ENCODE data around the gene UNC13A.

UNC13A gene

DNA sequence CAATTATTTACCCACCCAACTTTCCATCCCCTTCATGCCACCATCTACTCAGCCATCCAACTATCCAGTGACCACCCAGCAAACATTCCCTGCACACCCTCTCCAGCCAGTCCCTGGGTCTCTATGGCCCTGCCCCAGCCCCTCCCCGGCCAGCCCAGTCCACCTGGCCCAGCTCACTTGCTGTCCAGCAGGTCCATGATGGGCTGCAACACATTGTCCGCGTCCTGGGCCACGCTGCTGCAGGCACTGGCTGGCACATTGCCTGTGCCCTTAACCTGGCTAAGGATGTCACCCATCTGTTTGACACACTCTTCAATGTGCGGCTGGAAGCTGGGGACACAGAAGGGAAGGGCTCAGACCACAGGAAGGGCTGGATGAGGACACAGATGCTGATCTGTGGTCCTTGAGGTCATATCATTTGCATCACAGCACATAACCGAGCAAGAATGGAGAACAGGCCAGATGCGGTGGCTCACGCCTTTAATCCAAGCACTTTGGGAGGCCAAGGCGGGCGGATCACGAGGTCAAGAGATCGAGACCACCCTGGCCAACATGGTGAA is 61.6 kb downstream of the UNC13A start:
- DNase-seq (ENCODE audit: low read depth in 2 of 2), result no peak

DNA sequence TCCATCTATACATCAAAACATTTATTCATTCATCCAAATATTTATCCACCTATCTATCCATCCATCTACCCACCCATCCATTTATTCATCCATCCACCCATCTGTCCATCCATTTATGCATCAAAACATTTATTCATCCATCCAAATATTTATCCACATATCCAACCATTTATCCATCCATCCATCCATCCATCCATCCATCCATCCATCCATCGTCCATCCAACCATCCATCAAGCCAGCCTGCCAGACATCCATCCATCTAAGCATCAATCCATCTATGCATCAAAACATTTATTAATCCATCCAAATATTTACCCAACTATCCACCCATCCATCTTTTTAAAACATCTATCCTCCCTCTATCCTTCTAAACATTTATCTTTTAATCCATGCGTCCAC is 62.2 kb downstream of the UNC13A start:
- DNase-seq (ENCODE audit: low read depth in 2 of 2), result no peak

DNA sequence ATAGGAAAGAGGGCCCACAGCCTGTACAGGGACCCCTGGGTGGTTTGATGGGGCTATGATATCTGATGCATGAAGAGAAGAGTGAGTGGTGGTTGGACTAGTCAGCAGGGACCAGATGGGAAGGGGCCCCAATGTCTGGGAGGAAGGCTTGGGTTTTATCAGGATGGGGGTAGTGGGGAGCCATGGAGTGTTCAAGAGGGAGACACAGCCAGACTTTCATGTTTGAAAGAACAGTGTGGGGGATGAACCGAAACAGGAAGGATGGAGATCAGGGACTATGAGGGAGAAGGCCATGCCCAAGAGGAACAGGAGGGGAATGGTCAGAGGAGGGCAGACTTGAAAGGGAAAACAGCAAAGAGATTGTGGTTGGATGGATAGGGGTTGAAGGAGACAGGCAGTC is 63.1 kb downstream of the UNC13A start:
- DNase-seq (ENCODE audit: low read depth in 2 of 2), result no peak

DNA sequence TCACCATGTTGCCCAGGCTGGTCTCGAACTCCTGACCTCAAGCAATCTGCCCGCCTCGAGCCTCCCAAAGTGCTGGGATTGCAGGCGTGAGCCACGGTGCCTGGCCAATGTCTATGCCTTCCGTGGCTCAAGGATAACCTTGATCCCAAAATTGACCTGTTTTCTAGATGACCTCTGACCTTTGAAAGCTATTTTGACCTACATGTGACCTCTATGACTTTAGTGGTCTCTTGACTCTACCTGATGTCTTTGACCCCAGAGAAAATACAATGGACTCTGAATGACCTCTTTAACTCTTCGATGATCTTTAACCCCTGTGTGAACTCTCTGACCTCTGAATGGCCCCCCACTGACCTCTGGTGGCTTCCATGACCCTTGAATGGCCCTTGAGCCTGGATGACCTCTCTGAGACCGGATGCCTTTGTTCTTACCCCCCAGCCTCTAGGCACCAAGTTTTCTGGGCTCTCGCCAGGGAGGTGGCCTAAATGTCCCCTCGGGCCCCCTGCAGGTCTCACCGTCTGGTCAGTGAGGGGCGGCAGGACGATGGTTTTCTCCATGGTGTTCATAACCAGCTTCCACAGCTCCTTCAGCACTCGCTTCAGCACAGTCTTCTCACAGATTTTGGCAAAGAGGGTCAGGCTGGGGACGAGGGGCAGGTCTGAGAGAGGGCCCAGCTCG is 63.7 kb downstream of the UNC13A start:
- DNase-seq (ENCODE audit: low read depth in 2 of 2), result no peak

DNA sequence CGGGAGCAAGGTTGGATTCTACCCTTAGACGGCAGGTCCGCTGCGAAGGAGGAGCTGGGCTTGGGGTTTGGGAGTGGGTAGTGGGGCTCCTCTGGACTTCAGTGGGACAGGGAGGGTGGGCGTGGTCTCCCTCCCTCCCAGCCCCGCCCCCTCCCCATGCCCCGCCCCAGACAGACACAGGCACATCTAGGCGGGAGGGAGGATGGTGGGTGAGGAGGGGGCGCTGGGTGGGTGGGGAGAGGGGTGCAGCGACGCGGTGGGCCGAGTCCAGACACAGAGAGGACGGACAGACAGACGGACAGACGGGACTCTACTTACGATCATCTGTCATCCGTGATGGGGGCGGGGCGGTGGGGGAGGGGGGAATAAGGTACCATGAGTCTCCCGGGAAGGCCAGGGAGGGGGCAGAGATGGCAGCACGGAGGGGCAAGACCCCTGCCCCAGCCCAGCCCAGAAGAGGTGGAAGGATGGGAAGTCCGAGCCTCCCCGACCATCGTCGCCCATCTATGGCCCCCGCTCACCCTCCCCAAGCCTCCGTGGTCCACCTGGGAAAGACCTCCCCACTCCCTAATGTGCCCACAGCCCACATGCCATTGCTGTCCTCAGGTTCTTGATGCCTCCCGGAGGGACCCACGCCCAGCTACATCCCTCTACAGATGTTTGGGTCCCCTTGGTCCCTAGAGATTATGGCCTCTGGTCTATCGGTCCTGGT is 64.8 kb downstream of the UNC13A start:
- DNase-seq (ENCODE audit: low read depth in 2 of 2), result no peak

DNA sequence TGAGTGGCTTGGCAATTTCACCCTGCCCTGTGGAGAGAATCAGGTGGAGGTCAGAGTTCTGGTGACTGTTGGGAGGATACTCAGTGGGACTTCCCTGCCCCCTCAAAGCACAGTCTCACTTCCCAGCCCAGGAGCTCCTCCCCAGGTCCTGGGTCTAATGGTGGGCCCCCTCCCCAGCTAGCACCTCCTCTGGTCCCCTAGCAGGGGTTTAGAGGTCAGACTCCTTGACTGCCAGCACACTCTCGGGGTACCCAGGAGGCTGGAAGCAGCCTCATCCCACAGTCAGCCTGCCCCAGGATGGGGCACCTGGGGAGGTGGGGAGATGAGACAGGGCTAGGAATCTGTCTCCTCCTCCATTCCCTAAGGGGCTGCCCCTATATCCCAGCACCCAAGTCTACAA is 67.5 kb downstream of the UNC13A start:
- DNase-seq (ENCODE audit: low read depth in 2 of 2), result no peak

DNA sequence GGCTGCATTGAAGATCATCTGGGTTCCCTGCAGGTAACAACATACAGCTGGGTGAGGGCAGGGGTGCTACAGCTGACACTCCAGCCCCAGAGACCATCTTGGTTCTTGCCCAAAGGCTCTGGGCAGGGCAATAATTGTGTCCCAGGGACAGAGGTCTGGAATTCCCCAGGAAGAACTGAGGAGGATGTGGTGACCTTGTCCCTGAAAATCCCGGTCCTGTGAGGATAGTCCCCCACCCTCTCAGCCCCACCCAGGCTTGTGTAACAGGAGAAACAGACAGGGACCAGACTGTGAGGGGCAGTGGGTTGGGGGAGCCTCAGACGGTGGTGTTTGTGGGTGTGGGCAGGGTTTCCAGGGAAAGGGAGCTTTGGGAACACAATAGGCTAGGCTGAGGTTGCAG is 69.2 kb downstream of the UNC13A start:
- no peak for DNase-seq (ENCODE audit: low read depth in 2 of 2)

DNA sequence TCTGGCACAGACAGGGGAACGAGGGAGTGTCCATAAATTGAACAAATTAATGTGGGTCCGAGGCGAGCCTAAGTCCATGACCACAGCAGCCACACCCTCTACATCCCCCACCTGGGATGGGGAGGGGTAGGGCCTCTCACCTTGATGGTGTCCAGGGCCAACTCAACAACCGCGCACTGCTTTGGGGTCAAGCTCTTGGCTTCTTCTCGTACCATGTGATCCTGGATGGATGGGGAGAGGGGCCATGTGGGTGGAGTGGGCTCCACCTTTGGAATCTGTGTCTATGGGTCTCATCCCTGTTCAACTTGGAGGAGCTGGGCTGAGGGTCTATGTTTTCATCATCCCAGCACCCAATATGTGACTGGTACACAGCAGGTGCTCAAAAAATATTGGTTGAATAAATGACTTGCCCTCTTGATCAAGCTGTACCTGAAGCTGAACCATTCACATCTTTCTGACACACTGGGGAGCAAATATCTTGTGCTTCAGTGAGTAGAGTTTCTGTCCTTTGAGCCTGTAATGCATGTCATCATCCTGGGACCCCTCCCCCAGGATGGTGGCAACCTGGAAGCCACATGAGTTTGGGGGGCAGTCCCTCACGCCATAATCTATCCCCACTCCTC is 69.8 kb downstream of the UNC13A start:
- no peak for DNase-seq (ENCODE audit: low read depth in 2 of 2)

DNA sequence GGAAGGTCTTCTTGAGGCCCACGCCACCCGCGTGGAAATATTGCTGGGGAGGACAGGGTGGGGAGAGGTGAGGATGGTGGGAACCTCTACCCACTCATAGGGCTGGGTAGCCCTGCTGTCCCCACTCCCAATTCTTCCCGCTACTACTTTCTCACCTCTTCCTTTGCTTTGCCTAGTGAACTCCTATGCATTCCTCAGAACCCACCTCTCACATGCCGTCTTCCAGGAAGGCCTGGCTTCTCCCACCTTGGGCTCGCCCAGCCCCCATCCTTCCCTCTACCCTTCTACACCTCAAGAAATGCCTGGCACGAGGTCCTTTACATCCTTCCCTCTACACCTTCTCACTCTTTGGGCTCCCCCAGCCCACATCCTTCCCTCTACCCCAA is 70.4 kb downstream of the UNC13A start:
- no peak for DNase-seq (ENCODE audit: low read depth in 2 of 2)

DNA sequence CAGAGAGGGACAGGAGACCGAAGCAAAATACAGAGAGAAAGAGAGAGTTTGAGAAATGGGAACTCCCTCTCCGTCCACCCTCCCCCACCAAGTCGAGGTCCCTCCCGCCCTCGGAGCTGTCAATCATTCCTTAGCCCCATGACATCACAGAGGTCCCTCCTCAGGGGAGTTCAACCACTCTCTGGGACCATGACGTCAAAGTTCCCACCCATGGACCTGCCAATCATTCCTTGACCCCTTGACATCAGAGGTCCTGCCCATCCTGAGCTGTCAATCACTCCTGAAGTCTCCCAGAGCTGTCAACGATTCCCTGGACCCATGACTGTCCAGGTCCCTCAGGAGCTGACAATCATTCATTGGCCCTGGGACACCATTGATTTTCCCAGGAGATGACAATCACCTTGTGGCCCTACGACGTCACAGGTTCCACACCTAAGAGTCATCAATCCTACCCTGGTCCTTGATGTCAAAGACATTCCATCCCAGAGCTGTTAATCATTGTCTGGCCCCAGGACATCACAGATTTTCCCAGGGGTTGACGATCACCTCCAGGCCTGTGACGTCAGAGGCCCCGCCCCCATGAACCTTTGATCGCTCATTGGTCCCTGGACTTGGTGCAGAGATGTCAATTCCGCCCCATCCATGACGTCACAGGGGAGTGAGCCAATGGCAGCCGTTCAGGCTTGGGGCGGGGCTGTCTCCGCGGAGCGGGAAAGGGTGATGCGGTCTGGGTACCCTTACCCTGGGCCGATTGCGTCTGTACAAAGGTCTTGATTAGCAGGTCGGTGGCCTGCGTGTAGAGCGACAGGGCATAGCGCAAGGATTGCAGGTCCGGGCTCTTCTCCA is 71.0 kb downstream of the UNC13A start:
- DNase-seq (ENCODE audit: low read depth in 2 of 2), result no peak

DNA sequence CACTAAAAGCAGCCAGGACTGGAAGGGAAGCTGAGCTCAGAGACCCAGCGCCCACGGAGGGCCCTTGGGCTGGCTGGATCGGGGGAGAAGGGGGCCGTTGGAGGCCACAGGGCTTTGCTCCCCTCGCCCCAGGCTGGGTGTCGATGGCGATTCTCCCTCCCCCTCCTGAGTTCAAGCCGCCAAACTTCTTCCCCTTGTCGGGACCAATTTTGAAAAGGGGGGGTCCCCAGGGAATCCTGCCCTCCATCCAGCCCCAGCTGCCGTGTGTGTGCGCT is 71.5 kb downstream of the UNC13A start:
- no peak for DNase-seq (ENCODE audit: low read depth in 2 of 2)

DNA sequence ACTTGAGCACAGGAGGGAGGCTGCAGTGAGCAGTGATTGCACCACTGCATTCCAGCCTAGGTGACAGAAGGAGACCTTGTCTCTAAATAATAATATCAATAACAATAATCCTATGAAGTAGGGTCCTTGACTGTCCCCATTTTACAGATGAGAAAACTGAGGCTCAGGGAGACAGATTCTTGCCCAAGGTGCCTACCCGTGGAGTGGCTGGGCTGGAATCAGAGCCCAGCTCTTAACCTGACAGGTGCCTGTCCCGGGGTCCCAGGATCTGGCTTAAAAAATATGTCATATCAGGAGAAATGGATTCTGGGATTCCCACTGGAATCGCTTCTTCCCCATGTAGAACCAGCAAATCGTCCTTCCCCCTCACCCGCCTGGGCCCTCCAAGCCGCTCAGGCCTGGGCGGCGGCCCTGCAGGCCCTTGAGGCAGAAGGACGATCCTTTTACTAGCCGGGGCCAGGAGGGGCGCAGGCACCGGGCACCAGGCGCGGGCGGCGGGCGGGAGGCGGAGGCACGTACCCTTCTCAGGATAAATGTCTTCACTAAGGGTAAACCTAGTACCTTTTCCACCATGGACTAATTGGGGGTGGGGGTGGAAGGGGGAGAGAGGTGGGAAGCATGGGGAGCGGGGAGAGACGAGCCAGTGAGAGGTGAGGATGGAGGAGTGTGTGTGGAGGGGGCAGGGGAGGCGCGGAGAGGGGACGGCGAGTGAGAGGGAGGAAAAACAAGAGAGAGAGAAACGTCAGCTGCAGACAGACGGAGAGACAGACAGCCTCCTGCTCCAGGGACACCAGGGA is 72.1 kb downstream of the UNC13A start:
- DNase-seq (ENCODE audit: low read depth in 2 of 2), result no peak

DNA sequence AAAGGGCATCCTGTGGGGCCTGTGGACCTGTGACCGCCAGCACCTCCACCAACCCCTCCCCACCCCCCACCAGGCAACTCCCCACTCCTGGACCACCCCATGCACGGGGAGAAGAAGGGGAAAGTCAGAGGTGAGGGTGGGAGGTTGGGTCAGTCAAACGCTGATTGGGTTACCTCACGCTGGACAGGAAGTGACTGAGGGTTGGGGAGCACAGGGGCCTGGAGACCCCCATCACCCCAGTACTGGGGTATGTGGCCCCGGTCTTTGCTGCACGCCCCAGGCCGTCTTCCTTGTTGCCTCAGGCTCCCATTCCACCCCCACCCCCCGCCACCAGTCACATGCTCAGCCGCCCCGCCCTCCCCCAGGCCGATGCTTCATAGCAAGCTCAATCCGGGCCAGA is 73.7 kb downstream of the UNC13A start:
- no peak for DNase-seq (ENCODE audit: low read depth in 2 of 2)

DNA sequence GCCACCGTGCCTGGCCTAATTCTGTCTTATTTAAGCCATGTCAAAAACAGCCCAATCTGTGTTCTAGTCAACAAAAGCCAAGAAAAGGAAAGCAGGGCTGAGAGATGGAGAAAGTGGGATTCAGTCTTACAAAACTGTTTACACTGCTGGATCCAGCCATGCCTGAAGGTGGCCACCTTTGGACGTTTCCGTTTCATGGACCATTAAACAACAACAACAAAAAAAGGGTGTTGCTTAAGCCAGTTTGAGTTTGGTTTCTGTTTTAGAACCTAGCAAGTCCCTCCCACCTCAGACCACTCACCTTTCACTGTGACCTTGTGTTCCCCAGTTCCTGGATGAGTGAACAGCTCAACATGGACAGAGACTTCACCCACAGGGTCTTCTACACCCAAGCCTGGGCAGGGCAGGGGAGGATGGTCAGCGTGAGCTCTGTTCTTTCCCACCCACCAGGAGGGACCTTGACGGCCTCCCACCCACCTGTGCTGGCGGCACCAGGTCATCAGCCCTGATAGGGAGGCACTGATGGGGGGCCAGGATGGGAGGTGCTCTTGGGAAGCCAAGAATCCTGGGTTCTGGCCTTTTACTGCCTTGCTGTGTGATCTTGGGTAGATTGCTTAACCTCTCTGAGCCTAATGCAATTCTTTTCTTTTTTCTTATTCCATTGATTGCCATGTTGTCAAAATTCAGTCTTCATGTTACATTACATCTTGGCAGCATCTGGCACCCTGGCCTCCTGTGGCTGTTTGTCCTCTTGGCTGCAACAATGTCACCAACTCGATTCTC is 76.5 kb downstream of the UNC13A start:
- DNase-seq (ENCODE audit: low read depth in 2 of 2), result no peak

DNA sequence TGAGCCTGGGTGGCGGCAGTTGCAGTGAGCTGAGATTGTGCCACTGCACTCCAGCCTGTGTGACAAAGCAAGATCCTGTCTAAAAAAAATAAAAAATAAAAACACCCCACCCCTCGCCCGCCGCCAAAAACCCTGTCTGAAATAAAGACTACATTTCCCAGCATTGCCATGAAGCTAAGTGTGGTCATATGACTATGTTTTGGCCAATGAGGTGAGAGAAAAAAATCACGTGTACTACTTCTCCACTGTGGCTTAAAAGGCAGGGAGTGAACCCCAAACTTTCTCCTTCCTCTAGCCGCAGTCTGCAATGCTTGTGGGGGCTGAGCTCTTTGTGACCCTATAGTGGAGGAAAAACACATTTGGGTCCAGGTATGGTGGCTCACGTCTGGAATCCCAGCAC is 77.8 kb downstream of the UNC13A start:
- no peak for DNase-seq (ENCODE audit: low read depth in 2 of 2)

DNA sequence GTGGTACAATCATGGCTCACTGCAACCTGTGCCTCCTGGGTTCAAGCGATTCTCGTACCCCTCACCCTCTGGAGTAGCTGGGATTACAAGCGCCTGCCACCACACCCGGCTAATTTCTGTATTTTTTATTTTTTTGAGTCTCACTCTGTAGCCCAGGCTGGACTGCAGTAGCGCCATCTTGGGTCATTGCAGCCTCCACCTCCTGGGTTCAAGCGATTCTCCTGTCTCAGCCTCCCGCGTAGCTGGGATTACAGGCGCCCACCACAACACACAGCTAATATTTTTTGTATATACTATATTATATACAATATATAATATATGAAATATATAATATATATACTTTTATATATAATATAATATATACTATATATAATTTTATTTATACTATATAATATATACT is 80.2 kb downstream of the UNC13A start:
- DNase-seq (ENCODE audit: low read depth in 2 of 2), result no peak

DNA sequence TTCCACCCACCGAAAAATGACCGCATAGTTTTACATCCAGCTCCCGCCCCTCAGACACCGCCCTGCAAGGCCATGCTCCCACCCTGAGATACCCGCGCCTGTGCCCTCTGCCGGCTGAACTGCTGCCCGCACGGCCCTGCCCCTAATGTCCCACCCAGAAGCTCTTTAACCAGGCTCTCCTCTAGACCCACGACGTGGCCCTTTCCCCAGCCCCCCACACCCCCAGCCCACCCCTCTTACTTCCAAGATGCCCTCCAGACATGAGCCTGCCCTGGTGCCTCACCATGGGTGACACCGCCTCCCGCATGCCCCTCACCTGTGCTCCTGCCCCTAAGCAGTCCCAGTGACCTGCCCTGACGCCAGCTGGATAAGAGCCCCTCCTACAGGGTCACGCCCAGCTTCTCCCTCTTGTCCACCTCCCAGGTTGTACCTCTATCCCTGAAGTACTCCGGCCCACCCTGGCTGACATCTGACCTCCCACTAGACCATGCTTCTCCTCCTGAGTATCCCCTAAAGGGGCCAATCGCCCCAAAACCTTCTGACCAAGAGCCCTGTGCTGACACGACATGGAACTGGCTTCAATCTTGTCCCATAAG is 81.5 kb downstream of the UNC13A start:
- DNase-seq (ENCODE audit: low read depth in 2 of 2), result no peak

DNA sequence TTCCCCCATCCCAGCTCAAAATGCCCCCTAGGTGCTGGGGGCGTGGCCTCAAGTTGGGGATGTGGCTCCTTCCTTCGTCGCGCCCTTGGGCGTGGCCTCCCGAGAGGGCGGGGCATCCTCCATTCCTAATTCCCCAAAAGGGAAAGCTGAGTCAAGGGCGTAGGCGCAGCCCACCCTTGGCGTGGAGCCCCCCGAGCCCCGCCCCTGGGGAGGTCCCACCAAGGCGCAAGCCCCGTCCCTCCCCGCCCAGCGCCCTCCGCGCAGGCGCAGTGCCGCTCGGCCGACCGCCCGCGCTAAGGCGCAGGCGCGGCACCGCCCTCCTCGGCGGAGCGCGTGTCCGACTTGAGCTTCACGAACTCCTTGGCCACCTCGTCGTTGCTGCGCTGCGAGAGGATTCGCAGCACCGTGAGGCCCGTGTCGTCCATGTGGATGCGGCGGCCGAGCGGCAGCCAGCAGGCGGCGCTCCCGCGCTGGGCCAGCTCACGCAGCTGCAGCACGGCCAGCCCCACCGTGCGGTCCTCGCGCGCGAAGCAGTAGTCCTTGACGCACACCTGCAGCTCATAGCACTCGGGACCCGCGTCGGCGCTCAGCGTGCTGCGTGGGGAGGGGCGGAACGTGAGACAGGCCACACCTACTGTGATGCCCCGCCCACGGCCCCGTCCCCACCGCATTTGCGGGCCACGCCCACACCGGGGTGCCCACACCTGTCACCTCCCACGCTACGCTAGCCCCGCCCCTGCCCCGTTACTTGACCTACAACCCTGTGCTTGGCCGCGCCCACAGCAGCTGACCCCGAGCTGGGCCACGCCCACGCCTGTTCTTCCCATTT is 82.2 kb downstream of the UNC13A start:
- peak; percentile 54 to 71 for DNase-seq (ENCODE audit: low read depth in 2 of 2)

DNA sequence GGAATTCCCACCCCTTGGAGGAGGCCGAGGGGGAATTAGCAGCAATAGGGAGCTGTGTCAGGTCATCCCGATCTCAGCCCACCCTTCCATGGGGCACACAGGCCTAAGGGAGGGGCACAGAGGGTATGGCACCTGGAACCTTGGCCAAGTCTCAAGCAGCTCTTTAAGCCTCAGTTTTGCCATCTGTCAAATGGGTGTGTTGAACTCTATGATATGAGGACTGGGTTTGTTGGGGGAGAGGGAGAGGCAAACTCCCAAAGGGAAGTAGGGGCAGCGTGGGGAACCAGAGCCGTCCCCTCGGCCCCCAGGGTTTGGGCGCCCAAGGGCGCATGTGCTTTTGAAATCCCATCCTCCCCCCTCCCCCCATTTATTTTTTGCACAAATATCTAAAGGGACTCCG is 83.0 kb downstream of the UNC13A start:
- no peak for DNase-seq (ENCODE audit: low read depth in 2 of 2)
